Measurements from ENCODE around the gene IZUMO2.

DNA sequence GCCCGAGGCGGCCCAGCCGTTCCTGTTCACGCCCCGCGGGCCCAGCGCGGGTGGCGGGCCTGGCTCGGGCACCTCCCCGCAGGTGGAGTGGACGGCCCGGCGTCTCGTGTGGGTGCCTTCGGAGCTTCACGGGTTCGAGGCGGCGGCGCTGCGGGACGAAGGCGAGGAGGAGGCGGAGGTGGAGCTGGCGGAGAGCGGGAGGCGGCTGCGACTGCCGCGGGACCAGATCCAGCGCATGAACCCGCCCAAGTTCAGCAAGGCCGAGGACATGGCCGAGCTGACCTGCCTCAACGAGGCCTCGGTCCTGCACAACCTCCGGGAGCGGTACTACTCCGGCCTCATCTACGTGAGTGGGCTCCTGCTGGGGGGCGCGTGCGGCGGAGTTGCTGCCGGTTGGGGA, 47.3 kb upstream of the IZUMO2 start:
- TF ChIP-seq POLR2AphosphoS5 (IDR thresholded peaks at IDR 0.05; ENCODE audit: low read depth, low read length): no peak
- TF ChIP-seq CEBPB (IDR thresholded peaks at IDR 0.05; ENCODE audit: low read depth): no peak
- TF ChIP-seq, protein P1, sequence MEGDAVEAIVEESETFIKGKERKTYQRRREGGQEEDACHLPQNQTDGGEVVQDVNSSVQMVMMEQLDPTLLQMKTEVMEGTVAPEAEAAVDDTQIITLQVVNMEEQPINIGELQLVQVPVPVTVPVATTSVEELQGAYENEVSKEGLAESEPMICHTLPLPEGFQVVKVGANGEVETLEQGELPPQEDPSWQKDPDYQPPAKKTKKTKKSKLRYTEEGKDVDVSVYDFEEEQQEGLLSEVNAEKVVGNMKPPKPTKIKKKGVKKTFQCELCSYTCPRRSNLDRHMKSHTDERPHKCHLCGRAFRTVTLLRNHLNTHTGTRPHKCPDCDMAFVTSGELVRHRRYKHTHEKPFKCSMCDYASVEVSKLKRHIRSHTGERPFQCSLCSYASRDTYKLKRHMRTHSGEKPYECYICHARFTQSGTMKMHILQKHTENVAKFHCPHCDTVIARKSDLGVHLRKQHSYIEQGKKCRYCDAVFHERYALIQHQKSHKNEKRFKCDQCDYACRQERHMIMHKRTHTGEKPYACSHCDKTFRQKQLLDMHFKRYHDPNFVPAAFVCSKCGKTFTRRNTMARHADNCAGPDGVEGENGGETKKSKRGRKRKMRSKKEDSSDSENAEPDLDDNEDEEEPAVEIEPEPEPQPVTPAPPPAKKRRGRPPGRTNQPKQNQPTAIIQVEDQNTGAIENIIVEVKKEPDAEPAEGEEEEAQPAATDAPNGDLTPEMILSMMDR (IDR thresholded peaks at IDR 0.05 in 2 of 3, conservative IDR thresholded peaks at IDR 0.05 in 1 of 3; ENCODE audit: borderline replicate concordance in 1 of 3, insufficient read depth in 1 of 3, low read depth in 2 of 3, low read length in 2 of 3): no peak
- TF ChIP-seq EZH2 (IDR thresholded peaks at IDR 0.05): no peak
- TF ChIP-seq, protein P2, sequence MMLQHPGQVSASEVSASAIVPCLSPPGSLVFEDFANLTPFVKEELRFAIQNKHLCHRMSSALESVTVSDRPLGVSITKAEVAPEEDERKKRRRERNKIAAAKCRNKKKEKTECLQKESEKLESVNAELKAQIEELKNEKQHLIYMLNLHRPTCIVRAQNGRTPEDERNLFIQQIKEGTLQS (IDR thresholded peaks at IDR 0.05): no peak
- TF ChIP-seq JUND (IDR thresholded peaks at IDR 0.05): no peak

Measured in HCT116 (cell line).